Dermis microvascular lymphatic vessel endothelial cell (primary cell): ENCODE data around the gene CDPF1. TPM values are rescaled to one million over a fixed set of nuclear protein-coding genes. Genes with fewer than 3 reads are reported as not detected.

ENCODE experiments used
- DNase-seq, 2 donors: peaks; one replicate each; pipeline versions ENCODE4 v3.0.0 to v3.0.0-alpha.2; 2010; ENCODE audit warnings: low read depth in 2 of 2
- total RNA-seq: library from RNA; depleted of rRNA; stranded (reverse); fragments of >200 nt; gene quantifications from 2 replicates; pipeline ENCODE4 v1.2.1, GENCODE V29; 2014

The CDPF1 gene
- total RNA-seq, 1 donor from 2014 or later, result 8.0 TPM

DNA sequence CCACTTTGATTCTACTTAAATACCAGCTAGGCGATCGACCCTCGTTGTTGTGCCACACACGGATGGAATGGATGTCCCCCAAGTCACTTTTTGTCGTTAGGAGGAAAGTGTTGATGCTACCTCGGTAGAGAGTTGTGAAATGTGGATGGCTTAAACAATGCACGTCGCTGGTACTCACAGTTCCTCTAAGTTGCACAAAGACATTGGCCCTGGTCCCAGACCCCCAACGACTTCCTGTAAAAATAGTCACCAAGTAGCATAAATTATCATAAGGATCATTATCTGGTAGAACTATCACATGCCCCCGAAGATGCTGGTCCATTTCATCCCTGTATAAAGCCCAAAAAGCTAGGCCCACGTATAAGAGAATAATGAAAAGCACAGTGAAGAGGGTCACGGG is 9.3 kb upstream of the CDPF1 start:
- DNase-seq, result no peak

DNA sequence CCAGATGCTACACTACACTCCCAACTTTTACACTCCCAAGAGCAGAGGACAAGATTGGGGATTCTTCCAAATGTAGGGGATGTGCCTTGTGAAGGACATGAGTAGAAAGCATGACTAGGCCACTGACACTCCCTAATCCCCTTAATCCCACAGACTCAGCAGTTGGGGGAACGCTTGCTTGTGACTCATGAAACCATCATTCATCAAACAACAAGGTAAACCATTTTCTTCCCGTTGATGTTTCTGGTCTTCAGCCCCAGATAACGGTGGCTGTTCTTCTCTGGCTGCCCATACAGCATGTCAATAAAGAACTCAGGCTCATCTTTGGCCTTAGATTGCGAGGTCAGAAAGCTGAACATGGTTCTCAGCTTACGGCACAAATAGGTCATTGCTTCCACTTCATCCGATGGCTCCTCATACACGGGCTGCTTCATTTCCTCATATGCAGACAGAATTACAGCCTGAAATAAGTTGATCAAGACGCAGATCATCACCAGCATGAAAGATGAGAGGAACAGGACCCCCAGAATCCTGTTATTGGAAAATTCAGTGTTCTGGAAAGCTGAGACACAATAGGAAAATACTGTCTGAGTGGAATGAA is 6.4 kb upstream of the CDPF1 start:
- DNase-seq, result no peak

DNA sequence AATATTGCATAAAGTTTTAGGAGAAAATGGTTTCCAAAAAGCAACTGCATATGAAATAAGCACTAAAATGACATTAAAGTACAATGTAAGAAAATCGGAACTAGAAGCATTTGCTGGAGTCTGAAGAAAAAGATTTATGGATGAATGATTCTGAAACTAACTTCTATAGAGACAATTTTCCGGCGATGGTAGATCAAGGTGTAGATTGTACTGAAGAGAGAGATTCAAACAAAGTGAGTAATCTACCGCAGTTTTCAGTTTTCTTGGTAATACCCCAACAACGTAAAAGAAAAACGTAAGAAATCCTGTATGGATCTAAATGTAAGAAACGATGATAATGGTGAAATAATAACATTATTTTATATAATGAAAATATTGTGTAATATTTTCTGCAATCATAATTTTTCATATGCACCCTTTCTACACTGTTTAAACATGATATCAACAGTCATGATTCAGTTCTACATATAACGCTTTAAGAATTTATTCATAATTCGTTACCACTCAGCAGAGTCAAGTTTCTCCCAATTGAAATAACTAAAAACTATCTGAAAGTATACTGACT is 1.8 kb upstream of the CDPF1 start:
- DNase-seq, result no peak

GRCh38 chr22:46251266-46251665 is 1.2 kb upstream of the CDPF1 start:
- DNase-seq, result no peak

DNA sequence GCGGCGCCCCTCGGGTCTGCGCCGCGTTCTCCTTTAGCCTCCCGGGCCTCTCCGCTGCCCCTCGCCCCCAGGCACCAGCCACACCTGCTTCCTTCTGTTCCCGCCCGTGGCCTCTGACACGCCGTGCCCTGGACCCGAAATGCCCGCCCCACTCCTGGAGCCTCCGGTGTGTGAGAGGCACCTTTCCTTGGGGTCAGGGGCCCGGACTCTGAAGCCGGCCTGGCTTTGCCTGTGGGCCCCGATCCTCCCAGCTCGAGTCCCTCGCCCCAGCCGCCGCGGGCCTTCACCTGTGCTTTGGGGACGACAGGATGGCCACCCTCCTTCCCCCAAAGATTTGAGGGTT is 661 bp upstream of the CDPF1 start:
- DNase-seq, result no peak

DNA sequence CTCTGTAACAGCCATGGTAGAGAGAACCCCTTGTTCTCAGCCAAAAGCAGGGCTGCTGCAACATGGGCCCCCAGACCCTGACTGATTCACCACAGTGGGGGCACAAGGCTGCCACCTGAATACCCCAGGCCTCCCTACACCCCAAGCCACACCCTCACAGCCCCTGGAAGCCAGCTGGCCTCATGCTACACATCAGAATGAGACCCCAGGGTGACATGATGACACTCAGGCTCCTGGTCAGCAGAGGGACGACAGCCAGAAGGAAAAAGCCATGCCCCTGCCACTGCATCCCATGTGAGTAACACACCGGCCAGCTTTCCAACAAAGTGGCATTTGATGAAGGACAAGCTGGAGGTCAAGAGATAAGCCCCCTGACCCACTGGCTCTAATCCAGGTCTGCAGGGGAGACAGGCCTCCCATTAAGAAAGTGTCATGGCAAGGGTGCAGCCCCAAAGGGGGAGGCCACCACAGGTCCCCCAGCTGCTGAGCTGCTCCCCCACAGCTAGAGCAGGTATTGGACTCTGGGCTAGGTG is 2.6 kb downstream of the CDPF1 start:
- DNase-seq, result no peak

GRCh38 chr22:46246178-46246577 is 3.9 kb downstream of the CDPF1 start:
- no peak for DNase-seq

- DNase-seq, result peak; percentile 58 to 78
Measured at GRCh38 chr22:46245511-46245910, 4.6 kb downstream of the CDPF1 start.

DNA sequence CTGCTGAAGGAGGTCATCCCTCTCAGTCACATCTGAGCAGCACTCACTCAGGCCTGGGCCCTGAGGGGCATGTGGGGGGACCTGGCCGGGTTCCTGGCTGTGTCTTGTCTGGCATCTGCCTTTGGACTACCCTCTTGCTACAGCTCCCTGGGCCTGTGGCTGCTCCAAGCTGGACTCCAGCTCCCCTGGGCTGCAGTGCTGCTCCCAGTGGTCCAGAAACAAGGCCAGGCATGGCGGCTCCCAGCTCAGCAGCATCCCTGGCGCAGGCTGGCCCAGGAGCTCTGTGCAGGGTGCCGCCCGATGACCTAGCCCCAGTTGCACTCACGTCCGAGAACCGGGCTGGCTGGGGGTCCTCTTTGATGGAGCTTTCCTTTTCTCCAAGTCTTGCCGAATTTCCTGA is 5.3 kb downstream of the CDPF1 start:
- no peak for DNase-seq

GRCh38 chr22:46242076-46242475 is 8.0 kb downstream of the CDPF1 start:
- DNase-seq, result no peak

DNA sequence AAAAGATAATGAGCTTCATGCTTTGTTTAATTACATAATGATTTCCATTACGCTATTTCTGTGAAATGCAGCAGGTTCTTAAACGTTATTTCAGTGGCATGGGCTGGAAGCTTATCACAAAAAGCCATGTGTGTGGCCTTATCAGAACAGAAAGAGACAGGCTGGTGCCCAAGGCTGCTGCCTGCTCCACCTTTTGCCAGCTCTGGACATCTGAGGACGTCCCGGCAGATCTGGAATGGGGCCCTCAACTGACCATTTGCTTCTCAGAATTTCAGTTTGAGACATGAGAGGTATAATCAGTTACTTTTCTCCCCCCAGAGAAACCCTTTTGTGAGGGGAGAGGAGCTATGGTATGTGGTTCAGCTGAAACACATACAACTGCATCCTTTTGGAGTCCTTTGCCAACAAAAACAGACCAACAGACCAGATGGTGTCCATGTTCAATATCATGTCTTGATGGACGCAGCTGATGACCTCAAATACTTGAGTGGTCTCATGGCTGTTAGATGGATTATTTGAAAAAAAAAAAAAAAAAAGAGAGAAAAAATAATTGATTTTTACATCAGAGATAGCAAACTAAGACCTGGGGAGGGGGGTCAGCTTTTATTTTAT is 8.6 kb downstream of the CDPF1 start:
- no peak for DNase-seq

GRCh38 chr22:46240907-46241306 is 9.2 kb downstream of the CDPF1 start:
- no peak for DNase-seq

DNA sequence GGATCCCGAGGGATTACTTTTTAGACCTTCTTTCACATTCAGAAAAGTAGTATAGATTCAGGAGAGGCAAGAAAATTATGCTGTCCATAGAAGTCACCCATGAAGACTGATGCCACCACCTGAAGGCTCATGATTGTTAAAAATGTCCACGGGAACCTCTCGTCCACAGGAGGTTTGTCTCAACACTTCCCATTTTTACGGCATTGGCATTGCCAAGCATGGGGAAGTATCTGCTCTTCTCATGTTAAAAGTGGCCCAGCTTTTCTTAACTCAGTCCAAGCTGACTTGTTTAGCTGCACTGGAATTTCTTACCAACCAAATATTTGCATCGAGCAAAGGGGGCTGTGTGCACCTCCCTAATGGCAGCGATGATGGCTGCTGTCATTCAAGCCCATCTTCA is 9.6 kb downstream of the CDPF1 start:
- DNase-seq, result no peak

- DNase-seq, result no peak
Measured at GRCh38 chr22:46240073-46240472, 10.0 kb downstream of the CDPF1 start.

GRCh38 chr22:46239261-46240048 is 10.6 kb downstream of the CDPF1 start:
- DNase-seq, result no peak

DNA sequence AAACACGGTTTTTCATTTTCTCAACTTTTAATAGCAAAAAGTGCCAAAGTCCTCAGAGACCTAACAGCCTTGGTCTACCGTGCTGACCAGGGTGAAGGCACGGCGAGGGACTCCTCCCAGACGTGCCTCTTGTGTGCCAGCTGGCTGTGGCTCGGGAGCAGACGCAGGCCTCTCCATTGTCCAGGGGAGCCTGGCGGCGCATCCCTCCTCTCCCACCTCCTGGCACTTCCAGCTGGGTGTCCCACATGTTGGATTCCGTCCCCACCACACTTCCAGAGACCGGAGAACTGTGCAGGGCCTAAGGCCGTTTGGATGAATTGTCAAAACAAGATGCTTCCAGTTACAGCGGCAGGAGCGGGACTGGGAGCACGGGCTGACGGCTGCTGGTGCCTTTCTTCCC is 11.6 kb downstream of the CDPF1 start:
- DNase-seq, result no peak

- no peak for DNase-seq
Measured at GRCh38 chr22:46237453-46238124, 12.5 kb downstream of the CDPF1 start.

DNA sequence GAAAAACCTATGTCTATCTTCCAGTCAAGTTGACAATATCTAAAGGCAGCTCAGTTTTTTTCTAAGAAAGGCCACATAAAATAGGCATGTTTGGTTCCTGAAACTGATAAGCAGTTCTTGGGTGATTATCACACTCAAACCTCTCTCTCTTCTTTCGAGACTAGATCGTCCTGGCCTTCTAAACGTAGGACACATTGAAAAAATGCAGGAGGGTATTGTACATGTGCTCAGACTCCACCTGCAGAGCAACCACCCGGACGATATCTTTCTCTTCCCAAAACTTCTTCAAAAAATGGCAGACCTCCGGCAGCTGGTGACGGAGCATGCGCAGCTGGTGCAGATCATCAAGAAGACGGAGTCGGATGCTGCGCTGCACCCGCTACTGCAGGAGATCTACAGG is 15.1 kb downstream of the CDPF1 start:
- DNase-seq, result no peak

DNA sequence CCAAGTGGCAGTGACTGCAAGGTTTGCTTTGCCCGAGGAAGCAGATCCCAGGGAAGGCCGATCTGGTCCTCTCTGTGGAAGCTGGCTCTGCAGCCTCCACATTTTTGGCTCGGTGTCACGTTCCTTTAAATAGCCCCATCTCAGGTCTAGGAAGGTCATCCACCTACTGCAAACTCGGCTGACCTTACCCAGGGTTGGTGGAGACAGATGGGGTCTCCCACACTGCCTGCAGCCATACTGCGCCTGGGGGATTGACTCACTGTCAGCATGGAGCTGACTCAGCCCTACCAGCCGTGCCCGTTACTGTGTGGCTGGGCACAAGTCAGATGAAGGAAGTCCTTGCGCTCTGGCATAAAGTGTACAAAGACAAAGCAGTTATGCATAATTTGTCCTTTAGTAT is 16.9 kb downstream of the CDPF1 start:
- peak; percentile 21 to 62 for DNase-seq

DNA sequence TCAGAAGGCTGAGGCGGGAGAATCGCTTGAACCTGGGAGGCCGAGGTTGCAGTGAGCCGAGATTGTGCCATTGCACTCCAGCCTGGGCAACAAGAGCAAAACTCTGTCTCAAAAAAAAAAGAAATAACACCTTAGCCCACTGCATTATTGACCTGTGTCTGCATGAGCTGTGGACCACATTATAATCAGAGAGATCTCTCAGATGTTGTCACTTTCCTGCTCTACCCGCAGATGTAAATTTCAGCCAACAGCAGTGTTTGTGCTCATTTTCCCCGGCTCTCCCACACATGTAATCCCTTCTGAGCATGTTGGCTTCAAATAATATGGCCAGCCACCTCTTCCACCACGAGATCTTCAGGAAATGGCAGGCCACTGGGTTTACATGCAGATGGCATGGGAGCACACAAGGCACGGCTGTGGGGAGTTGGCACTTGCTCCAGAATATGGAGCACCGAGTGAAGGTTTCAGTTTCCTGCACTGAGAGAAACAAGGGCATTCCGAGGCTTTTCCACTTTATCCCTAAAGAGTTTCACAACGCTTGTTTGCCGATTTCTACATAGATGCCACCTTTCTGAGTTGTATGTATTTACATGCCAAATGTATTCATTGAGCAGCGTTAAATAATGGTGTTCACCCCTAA is 19.7 kb downstream of the CDPF1 start:
- no peak for DNase-seq

DNA sequence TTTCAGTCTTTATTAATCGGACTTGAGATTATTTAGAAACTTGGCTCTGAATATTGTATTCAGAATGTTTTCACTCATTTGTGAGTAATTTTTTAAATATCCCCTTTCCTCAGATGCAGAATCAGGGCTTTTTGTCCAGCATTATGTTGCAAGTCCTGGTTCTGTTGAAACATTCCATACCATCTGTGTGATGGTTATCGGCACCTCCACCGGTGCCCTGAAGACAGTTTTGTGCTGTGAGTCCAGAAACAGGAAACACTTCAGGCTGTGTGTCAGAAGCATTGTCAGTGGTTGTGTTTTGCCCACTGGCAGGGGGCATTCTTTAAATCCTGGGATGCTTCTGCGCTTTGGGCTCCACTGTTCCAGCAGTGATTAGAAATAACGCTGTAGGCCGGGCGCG is 20.4 kb downstream of the CDPF1 start:
- no peak for DNase-seq
